NCI-H128 (cell line): ENCODE measurements around the gene SCRN1.
"Not testable (repeated sequence)": the region's sequence is repeated elsewhere in the genome, so short reads cannot be mapped to it uniquely, and the experiment has no call there.

Experiments
- DNase-seq: peaks from one replicate; lab custom pipeline; 2025; ENCODE audit not compliant: unreplicated experiment; lab: John Stamatoyannopoulos, UW

The SCRN1 gene

GRCh38 chr7:29892231-29892630, 97.4 kb downstream of the SCRN1 start:
- no peak for DNase-seq

GRCh38 chr7:29891766-29892165, 97.8 kb downstream of the SCRN1 start:
- no peak for DNase-seq

DNA sequence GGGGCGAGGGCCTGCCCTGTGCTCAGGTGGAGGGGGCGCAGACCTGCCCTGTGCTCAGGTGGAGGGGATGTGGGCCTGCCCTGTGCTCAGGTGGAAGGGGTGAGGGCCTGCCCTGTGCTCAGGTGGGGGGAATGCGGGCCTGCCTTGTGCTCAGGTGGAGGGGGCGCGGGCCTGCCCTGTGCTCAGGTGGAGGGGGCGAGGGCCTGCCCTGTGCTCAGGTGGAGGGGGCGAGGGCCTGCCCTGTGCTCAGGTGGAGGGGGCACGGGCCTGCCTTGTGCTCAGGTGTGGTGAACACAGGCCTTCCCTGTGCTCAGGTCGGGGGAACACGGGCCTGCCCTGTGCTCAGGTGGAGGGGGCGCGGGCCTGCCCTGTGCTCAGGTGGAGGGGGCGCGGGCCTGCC, 98.8 kb downstream of the SCRN1 start:
- not testable (repeated sequence) for DNase-seq

DNA sequence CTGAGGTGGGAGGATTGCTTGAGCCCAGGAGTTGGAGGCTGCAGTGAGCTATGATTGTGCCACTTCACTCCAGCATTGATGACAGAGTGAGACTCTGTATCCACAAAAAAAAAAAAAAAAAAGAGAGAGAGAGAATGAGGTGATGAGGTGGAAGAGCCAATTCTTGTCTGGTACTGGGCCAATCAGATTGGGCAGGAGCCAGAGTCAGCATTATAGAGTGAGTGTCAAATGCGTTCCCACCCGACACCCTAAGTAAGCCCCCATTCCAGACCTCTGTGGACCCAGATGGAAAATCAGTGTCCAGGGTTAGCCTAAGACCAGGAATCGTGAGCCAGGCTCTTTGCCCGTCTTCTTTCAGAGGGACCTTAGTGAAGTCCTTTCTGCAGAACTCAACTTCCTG, 99.3 kb downstream of the SCRN1 start:
- DNase-seq, result no peak

DNA sequence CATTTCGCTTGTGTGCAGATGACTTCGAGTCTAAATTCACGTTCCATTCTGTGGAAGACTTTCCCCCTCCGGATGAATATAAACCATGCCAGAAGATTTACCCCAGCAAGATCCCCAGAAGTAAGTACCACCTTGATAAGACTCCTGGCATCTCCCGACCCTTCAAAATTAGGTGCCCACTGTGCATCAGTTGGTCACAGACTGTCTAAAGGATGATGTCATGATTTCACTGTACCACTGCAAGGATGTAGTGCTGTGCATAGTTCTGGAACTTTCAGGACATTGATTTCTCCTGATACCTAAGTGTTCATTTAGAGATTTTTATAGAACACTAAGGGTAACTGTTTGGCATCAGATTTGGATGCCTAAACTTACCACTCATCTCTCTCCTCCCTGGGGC, 100.3 kb downstream of the SCRN1 start:
- DNase-seq, result no peak

DNA sequence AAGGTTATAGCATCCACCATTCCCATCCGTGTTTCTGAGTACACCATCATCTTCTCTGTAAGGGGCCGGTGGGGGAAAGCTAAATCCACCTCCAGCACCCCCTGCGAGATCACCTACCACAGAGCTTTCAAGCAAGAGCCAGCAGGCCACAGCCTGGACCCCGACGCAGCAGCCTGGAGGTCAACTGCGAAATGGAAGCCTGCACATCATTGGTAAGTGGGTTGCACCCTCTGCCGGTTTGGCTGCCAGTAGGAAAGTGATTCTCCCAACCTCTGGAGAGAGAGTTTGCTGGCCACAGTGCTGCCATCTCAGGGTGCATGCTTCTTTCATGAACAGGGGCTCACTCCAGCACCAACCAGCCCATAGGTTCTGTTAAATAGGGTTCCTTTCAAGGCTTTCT, 101.6 kb downstream of the SCRN1 start:
- no peak for DNase-seq

DNA sequence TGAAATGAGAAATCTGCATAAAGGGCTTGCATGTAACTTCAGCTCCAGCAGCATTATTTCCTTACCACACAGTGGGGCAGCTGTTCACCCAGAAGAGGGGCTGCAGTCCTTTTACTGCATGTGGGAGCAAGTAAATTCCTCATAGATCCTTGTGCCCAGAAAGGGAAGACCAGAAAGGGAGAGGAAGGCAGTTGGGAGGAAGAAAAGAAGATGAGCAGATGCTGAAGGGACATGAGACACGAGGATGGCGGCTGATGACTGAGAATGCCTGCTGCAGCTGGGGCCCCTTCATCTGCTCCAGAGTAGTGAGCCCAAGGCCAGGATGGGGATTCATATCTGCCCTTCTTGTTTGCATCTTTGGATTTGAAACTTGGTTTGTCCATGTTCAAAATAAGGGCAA, 102.8 kb downstream of the SCRN1 start:
- no peak for DNase-seq

GRCh38 chr7:29885626-29886025, 104.0 kb downstream of the SCRN1 start:
- no peak for DNase-seq

GRCh38 chr7:29884399-29885272, 105.0 kb downstream of the SCRN1 start:
- no peak for DNase-seq

DNA sequence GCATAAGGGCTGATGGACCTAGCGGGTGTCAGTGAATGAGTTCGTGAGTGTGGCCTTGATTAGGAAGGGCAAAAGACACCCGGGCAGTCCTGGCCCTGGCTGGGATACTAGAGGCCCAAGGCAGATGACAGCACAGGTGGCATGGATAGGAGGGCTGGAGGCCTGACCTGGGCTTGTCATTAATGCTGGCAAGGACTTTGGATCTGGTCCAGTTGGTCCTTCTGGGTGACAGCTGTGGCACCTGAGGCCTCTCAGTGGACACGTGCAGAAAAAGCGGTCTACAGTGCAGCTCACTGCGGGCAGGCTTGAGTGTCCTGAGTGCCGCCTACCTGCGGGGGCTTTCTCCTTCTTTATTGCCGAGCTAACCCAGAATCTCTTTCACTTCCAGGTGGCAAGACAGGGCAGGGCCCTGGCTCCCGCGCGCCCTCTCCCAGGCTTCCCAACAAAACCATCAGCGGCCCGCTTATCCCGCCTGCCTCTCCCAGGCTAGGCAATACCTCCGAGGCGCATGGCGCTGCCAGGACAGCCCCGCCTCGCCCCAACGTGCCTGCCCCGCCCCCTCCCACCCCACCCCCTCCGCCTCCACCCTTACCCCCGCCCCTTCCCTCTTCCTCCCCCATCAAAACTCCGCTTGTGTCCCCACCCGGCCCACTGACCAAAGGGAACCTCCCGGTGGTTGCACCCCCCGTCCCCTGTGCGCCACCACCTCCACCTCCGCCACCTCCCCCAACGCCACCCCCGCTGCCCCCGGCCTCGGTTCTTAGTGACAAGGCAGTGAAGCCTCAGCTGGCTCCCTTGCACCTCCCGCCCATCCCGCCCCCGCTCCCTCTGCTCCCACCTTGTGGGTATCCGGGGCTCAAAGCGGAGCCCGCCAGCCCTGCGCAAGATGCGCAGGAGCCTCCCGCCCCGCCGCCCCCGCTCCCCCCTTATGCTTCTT, 105.9 kb downstream of the SCRN1 start:
- no peak for DNase-seq

DNA sequence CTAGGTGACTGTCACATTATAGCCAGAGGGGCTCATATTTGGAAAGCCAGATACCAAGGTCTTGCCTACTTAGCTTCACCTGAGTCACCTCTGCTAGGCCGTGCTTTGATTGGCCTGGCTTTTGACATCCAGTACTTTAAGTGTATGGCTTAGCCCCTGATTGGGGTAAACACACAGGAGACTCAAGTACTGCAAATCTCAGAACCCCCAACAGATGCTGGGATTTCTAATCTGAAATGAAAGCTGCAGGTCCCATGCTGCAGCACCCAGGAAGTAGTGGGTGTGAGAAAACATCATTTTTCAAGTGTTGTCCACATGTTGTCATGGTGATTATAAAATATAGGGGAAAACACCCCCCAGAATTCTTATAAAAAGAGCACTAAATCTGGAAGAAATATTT, 107.1 kb downstream of the SCRN1 start:
- DNase-seq, result no peak

DNA sequence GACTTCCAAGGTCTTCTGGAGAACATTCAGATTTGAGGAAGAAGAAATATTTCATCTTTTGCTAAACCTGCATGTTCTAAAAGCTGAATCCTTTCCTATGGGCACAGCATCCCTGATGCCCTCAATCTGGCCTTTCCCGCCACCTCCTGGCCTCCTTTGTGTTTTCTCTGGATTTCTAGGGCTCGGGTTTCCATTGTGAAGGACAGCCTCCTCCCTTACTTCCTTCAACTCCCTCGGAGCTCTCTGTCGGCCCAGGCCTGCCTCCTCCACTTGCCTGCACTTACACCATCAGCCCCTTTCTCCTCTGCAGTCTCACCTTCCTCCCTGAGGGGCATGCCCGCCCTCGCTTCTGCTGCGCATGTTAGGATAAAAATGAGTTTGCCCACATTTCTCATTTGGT, 107.9 kb downstream of the SCRN1 start:
- no peak for DNase-seq

- DNase-seq, result no peak
These were observed 110.0 kb downstream of the SCRN1 start for GRCh38 chr7:29879609-29880008.

GRCh38 chr7:29878081-29878688, 111.4 kb downstream of the SCRN1 start:
- DNase-seq, result peak; percentile 19

DNA sequence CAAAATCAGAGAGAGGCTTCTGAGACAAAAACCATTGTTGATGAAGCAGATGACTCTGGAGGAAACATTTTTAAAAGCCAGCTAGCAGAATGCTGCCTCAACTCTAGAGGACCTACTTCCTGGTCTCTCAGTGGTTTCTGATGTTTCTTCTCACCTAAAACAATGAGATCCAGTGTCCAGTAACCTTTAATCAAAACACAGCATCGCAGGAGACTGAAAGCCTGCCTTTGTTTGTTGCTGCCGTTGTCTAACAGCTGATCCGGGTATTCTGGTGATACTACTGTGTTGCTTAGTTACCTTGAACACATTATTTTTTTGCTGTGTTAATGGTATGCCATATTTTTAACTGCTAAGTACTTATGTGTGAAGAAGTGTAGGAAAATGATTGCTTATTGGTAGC, 112.4 kb downstream of the SCRN1 start:
- DNase-seq, result no peak

GRCh38 chr7:29875741-29876140, 113.9 kb downstream of the SCRN1 start:
- no peak for DNase-seq

GRCh38 chr7:29873644-29874294, 115.8 kb downstream of the SCRN1 start:
- DNase-seq, result no peak

DNA sequence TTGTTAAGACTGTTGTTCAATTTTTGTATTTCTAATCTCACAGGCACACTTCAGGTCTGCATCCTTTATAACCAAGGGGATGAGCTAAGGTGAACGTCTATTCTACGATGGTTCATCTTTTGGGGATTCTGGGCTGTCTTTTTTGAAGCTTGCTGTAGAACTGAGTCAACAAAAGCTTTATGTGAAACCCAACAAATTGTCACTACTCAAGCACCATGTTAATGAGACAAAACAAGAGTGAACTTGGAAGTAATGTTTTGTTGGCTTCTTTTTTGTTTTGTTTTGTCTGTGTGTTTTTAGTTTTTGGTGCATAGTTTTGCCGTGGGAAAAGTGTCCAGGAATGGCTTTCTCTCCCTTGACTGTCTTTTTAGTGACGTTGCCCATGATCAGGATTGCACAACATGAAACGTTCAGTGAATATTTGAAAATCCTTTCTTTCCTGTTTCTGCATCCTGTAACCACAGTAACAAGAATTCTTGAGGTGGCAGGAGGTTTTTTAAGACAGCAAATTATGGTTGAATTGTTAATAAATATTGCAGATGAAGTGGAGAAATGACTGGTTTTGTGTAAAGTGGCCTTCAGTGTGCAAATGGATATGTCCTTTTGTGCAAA, 117.7 kb downstream of the SCRN1 start:
- no peak for DNase-seq
